ENCODE results near the gene FBXO17. TPM values are rescaled to one million over a fixed set of nuclear protein-coding genes. Genes with fewer than 3 reads are reported as not detected.

The FBXO17 gene
- total and polyA plus RNA-seq, 12 donors = 1.00 to 3.2 (median 2.2) TPM

GRCh38 chr19:38892841-38893240 lies 82.7 kb downstream of the FBXO17 start:
- WGBS, 2 donors = 81 to 82% methylated on average over 5 of the region's 5 CpGs
- no peak for TF ChIP-seq CTCF (IDR thresholded peaks at IDR 0.05)
- intact Hi-C loops (cut with DNase I) = loop anchor here in 1 of 10 donors (10.0 kb wide), 1 partner anchor 268 kb away; no protein-coding TSS in a partner anchor
- Histone ChIP-seq H3K27me3 (no peaks in the 10 kb centered on the region), H3K4me1 (peaks cover 0 to 38% (median 22%) of the 10 kb centered on the region in 9 donors), H3K4me3 (no peak overlapping the region), H3K36me3 (peaks cover 0 to 62% (median 11%) of the 10 kb centered on the region in 9 donors), H3K9me3 (no peaks in the 10 kb centered on the region), H3K27ac (peak overlapping the region in 1 of 10 donors; percentile 26)
- ATAC-seq (no peak), DNase-seq (no peak)

- DNase-seq = no peak
- no peak overlapping the region for H3K4me3 ChIP-seq
- no peak for TF ChIP-seq CTCF (IDR thresholded peaks at IDR 0.05)
- intact Hi-C loops (cut with DNase I) = loop anchor here in 1 of 10 donors (10.0 kb wide), 1 partner anchor 267 kb away; no protein-coding TSS in a partner anchor
- 87 to 95% methylated on average over 6 of the region's 6 CpGs for WGBS, 2 donors
- H3K4me1 ChIP-seq = peaks cover 0 to 31% (median 15%) of the 10 kb centered on the region in 9 donors
- H3K27ac ChIP-seq = peak overlapping the region in 1 of 10 donors; percentile 35
- no peak for ATAC-seq
- no peaks in the 10 kb centered on the region for H3K9me3 ChIP-seq
- no peaks in the 10 kb centered on the region for H3K27me3 ChIP-seq
- H3K36me3 ChIP-seq = peaks cover 0 to 73% (median 11%) of the 10 kb centered on the region in 9 donors
These were observed 83.8 kb downstream of the FBXO17 start for GRCh38 chr19:38891771-38892170.

Other genes starting within 250 kb of the FBXO17 start
- 1 to 10 TPM in 2 of 10 donors, under 1 TPM in 8; 0.15 to 1.5 (median 0.59) TPM for gene CAPN12, start 231.3 kb downstream of the FBXO17 start, total RNA-seq
- 1 to 10 TPM; 1.1 to 3.6 TPM for gene CAPN12, start 231.3 kb downstream of the FBXO17 start, polyA plus RNA-seq
- not detected for gene LGALS7, start 202.2 kb downstream of the FBXO17 start, total RNA-seq
- not detected for gene LGALS7, start 202.2 kb downstream of the FBXO17 start, polyA plus RNA-seq
- gene LGALS7B, start 186.5 kb downstream of the FBXO17 start, total RNA-seq = under 1 TPM in 1 of 10 donors, not detected in 9; 0.60 TPM
- gene LGALS7B, start 186.5 kb downstream of the FBXO17 start, polyA plus RNA-seq = under 1 TPM in 1 of 2 donors, not detected in 1; 0.19 TPM
- gene LGALS4, start 162.8 kb downstream of the FBXO17 start, total RNA-seq = 1 to 10 TPM in 2 of 10 donors, under 1 TPM in 6, not detected in 2; 0.16 to 2.0 (median 0.81) TPM
- gene LGALS4, start 162.8 kb downstream of the FBXO17 start, polyA plus RNA-seq = 1 to 10 TPM in 1 of 2 donors, under 1 TPM in 1; 0.30 to 2.6 TPM
- gene ECH1, start 143.9 kb downstream of the FBXO17 start, total RNA-seq = 100 to 1,000 TPM; 418 to 987 (median 671) TPM
- 1,000 to 10,000 TPM in 1 of 2 donors, 100 to 1,000 TPM in 1; 446 to 1,208 TPM for gene ECH1, start 143.9 kb downstream of the FBXO17 start, polyA plus RNA-seq
- gene HNRNPL, start 125.8 kb downstream of the FBXO17 start, total RNA-seq = 100 to 1,000 TPM; 134 to 196 (median 170) TPM
- 100 to 1,000 TPM; 130 to 181 TPM for gene HNRNPL, start 125.8 kb downstream of the FBXO17 start, polyA plus RNA-seq
- gene RINL, start 97.5 kb downstream of the FBXO17 start, total RNA-seq = 1 to 10 TPM; 1.6 to 7.0 (median 2.8) TPM
- gene RINL, start 97.5 kb downstream of the FBXO17 start, polyA plus RNA-seq = 10 to 100 TPM in 1 of 2 donors, 1 to 10 TPM in 1; 4.6 to 14.5 TPM
- 100 to 1,000 TPM in 1 of 10 donors, 10 to 100 TPM in 9; 51.7 to 103 (median 72.6) TPM for gene SIRT2, start 76.1 kb downstream of the FBXO17 start, total RNA-seq
- gene SIRT2, start 76.1 kb downstream of the FBXO17 start, polyA plus RNA-seq = 10 to 100 TPM; 46.3 to 86.0 TPM
- 10 to 100 TPM; 16.1 to 26.6 (median 21.6) TPM for gene NFKBIB, start 75.8 kb downstream of the FBXO17 start, total RNA-seq
- gene NFKBIB, start 75.8 kb downstream of the FBXO17 start, polyA plus RNA-seq = 10 to 100 TPM; 31.5 to 79.8 TPM
- gene CCER2, start 63.6 kb downstream of the FBXO17 start, total RNA-seq = under 1 TPM in 5 of 10 donors, not detected in 5; 0.25 to 0.93 (median 0.38) TPM
- gene CCER2, start 63.6 kb downstream of the FBXO17 start, polyA plus RNA-seq = under 1 TPM; 0.13 to 0.37 TPM
- gene SARS2, start 45.0 kb downstream of the FBXO17 start, total RNA-seq = 10 to 100 TPM; 14.7 to 21.9 (median 18.9) TPM
- gene SARS2, start 45.0 kb downstream of the FBXO17 start, polyA plus RNA-seq = 10 to 100 TPM; 10.4 to 51.9 TPM
- 10 to 100 TPM; 41.8 to 78.7 (median 54.1) TPM for gene MRPS12, start 44.8 kb downstream of the FBXO17 start, total RNA-seq
- 100 to 1,000 TPM in 1 of 2 donors, 10 to 100 TPM in 1; 39.7 to 122 TPM for gene MRPS12, start 44.8 kb downstream of the FBXO17 start, polyA plus RNA-seq
- 10 to 100 TPM; 11.4 to 40.5 (median 21.4) TPM for gene FBXO27, start 56.8 kb upstream of the FBXO17 start, total RNA-seq
- gene FBXO27, start 56.8 kb upstream of the FBXO17 start, polyA plus RNA-seq = 1 to 10 TPM; 2.3 to 6.6 TPM
- gene ACP7, start 108.6 kb upstream of the FBXO17 start, total RNA-seq = not detected
- gene ACP7, start 108.6 kb upstream of the FBXO17 start, polyA plus RNA-seq = not detected
- gene PAK4, start 150.0 kb upstream of the FBXO17 start, total RNA-seq = 10 to 100 TPM; 11.7 to 22.4 (median 16.1) TPM
- gene PAK4, start 150.0 kb upstream of the FBXO17 start, polyA plus RNA-seq = 10 to 100 TPM in 1 of 2 donors, 1 to 10 TPM in 1; 8.6 to 19.2 TPM
- not detected for gene NCCRP1, start 221.2 kb upstream of the FBXO17 start, total RNA-seq
- gene NCCRP1, start 221.2 kb upstream of the FBXO17 start, polyA plus RNA-seq = under 1 TPM in 1 of 2 donors, not detected in 1; 0.03 TPM
- gene SYCN, start 228.5 kb upstream of the FBXO17 start, total RNA-seq = under 1 TPM in 1 of 10 donors, not detected in 9; 0.55 TPM
- not detected for gene SYCN, start 228.5 kb upstream of the FBXO17 start, polyA plus RNA-seq

Data from heart right ventricle (tissue), 16 donors.